ENCODE results near the gene SIGLEC7.

Gene SIGLEC7

GRCh38 chr19:51116736-51117286, 25.3 kb upstream of the SIGLEC7 start:
- no peak for DNase-seq (ENCODE audit: low read depth in 2 of 2, low spot score in 1 of 2)

- DNase-seq (ENCODE audit: low read depth in 2 of 2, low spot score in 1 of 2) = no peak
These were observed 23.0 kb upstream of the SIGLEC7 start for GRCh38 chr19:51119101-51119500.

- no peak for DNase-seq (ENCODE audit: low read depth in 2 of 2, low spot score in 1 of 2)
These were observed 22.5 kb upstream of the SIGLEC7 start for GRCh38 chr19:51119611-51120010.

- DNase-seq (ENCODE audit: low read depth in 2 of 2, low spot score in 1 of 2) = no peak
These were observed 21.9 kb upstream of the SIGLEC7 start for GRCh38 chr19:51120160-51120559.

- no peak for DNase-seq (ENCODE audit: low read depth in 2 of 2, low spot score in 1 of 2)
These were observed 20.8 kb upstream of the SIGLEC7 start for GRCh38 chr19:51121257-51121656.

- DNase-seq (ENCODE audit: low read depth in 2 of 2, low spot score in 1 of 2) = no peak
These were observed 19.8 kb upstream of the SIGLEC7 start for GRCh38 chr19:51122112-51122981.

- no peak for DNase-seq (ENCODE audit: low read depth in 2 of 2, low spot score in 1 of 2)
These were observed 18.7 kb upstream of the SIGLEC7 start for GRCh38 chr19:51123381-51123800.

GRCh38 chr19:51123802-51124201, 18.3 kb upstream of the SIGLEC7 start:
- DNase-seq (ENCODE audit: low read depth in 2 of 2, low spot score in 1 of 2) = no peak

GRCh38 chr19:51124216-51124615, 17.9 kb upstream of the SIGLEC7 start:
- DNase-seq (ENCODE audit: low read depth in 2 of 2, low spot score in 1 of 2) = no peak

- DNase-seq (ENCODE audit: low read depth in 2 of 2, low spot score in 1 of 2) = no peak
These were observed 17.4 kb upstream of the SIGLEC7 start, which contains the start of gene SIGLEC9 for GRCh38 chr19:51124729-51125128. SIGLEC9 (plus strand) TSS chr19:51124906; CDS start chr19:51124975, 69 bp downstream.

- no peak for DNase-seq (ENCODE audit: low read depth in 2 of 2, low spot score in 1 of 2)
These were observed 16.6 kb upstream of the SIGLEC7 start for GRCh38 chr19:51125421-51126075.

GRCh38 chr19:51127032-51127431, 15.1 kb upstream of the SIGLEC7 start:
- no peak for DNase-seq (ENCODE audit: low read depth in 2 of 2, low spot score in 1 of 2)

- no peak for DNase-seq (ENCODE audit: low read depth in 2 of 2, low spot score in 1 of 2)
These were observed 14.3 kb upstream of the SIGLEC7 start for GRCh38 chr19:51127755-51128154.

- no peak for DNase-seq (ENCODE audit: low read depth in 2 of 2, low spot score in 1 of 2)
These were observed 13.9 kb upstream of the SIGLEC7 start for GRCh38 chr19:51128227-51128626.

- DNase-seq (ENCODE audit: low read depth in 2 of 2, low spot score in 1 of 2) = no peak
These were observed 12.4 kb upstream of the SIGLEC7 start for GRCh38 chr19:51129716-51130115.

- no peak for DNase-seq (ENCODE audit: low read depth in 2 of 2, low spot score in 1 of 2)
These were observed 10.1 kb upstream of the SIGLEC7 start for GRCh38 chr19:51131780-51132680.

GRCh38 chr19:51135004-51135403, 7.1 kb upstream of the SIGLEC7 start:
- no peak for DNase-seq (ENCODE audit: low read depth in 2 of 2, low spot score in 1 of 2)

GRCh38 chr19:51135986-51136762, 5.9 kb upstream of the SIGLEC7 start:
- DNase-seq (ENCODE audit: low read depth in 2 of 2, low spot score in 1 of 2) = no peak

GRCh38 chr19:51136851-51137551, 5.1 kb upstream of the SIGLEC7 start:
- DNase-seq (ENCODE audit: low read depth in 2 of 2, low spot score in 1 of 2) = no peak
